ENCODE data around the gene FADS2.

DNA sequence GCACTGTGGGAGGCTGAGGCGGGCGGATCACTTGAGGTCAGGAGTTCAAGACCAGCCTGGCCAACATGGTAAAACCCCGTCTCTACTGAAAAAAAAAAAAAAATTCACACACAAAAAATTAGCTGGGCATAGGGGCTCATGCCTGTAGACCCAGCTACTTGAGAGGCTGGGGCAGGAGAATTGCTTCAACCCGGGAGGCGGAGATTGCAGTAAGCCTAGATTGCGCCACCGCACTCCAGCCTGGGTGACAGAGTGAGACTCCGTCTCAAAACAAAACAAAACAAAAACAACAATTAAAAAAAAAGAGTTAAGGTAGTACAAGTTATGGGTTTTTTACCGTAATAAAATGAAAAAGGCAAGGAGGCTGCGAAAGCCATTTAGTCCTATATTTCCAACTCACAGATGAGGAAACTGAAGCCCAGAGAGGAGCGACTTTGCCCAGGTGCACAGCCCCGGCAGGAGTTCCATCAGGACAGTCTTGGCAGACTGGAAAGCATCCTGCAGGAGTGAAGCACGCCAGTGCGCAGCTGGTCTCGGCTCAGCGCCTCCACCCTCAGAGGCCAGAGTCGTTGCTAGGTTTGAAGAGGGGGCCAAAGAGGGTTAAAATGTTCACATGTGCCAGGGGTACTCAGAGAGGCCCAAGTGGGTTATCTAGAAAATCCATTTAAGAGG, 67.1 kb downstream of the FADS2 start:
- TF ChIP-seq, protein P1, sequence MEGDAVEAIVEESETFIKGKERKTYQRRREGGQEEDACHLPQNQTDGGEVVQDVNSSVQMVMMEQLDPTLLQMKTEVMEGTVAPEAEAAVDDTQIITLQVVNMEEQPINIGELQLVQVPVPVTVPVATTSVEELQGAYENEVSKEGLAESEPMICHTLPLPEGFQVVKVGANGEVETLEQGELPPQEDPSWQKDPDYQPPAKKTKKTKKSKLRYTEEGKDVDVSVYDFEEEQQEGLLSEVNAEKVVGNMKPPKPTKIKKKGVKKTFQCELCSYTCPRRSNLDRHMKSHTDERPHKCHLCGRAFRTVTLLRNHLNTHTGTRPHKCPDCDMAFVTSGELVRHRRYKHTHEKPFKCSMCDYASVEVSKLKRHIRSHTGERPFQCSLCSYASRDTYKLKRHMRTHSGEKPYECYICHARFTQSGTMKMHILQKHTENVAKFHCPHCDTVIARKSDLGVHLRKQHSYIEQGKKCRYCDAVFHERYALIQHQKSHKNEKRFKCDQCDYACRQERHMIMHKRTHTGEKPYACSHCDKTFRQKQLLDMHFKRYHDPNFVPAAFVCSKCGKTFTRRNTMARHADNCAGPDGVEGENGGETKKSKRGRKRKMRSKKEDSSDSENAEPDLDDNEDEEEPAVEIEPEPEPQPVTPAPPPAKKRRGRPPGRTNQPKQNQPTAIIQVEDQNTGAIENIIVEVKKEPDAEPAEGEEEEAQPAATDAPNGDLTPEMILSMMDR (conservative IDR thresholded peaks at IDR 0.05; ENCODE audit: low read depth, low read length): no peak
- no peak for TF ChIP-seq EZH2 (IDR thresholded peaks at IDR 0.05; ENCODE audit: borderline replicate concordance, low read depth, low read length, poor library complexity, severe bottlenecking)

Measured in A673 (cell line).